ENCODE data around the gene PACS2.

DNA sequence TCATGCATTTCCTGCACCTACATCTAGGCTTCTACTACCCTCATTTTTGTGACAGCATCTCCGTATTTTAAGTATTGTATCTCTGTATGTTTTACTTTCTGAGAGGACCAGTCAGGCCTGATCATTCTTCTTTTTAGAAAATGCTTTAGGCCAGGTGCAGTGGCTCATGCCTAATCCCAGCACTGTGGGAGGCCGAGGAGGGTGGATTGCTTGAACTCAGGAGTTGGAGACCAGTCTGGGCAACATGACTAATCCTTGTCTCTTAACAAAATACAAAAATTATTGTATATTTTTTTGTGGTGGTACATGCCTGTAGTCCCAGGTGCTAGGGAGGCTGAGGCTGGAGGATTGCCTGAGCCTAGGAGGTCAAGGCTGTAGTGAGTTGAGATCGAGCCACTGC is 36.9 kb downstream of the PACS2 start:
- TF ChIP-seq, protein P1, sequence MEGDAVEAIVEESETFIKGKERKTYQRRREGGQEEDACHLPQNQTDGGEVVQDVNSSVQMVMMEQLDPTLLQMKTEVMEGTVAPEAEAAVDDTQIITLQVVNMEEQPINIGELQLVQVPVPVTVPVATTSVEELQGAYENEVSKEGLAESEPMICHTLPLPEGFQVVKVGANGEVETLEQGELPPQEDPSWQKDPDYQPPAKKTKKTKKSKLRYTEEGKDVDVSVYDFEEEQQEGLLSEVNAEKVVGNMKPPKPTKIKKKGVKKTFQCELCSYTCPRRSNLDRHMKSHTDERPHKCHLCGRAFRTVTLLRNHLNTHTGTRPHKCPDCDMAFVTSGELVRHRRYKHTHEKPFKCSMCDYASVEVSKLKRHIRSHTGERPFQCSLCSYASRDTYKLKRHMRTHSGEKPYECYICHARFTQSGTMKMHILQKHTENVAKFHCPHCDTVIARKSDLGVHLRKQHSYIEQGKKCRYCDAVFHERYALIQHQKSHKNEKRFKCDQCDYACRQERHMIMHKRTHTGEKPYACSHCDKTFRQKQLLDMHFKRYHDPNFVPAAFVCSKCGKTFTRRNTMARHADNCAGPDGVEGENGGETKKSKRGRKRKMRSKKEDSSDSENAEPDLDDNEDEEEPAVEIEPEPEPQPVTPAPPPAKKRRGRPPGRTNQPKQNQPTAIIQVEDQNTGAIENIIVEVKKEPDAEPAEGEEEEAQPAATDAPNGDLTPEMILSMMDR (conservative IDR thresholded peaks at IDR 0.05): no peak
- TF ChIP-seq EZH2 (IDR thresholded peaks at IDR 0.05; ENCODE audit: low read depth): no peak

Measured in PC-9 (cell line).